Naive thymus-derived CD4-positive, alpha-beta T cell (primary cell): ENCODE measurements around the gene RAB27B. TPM values are rescaled to one million over a fixed set of nuclear protein-coding genes. Genes with fewer than 3 reads are reported as not detected.

Source experiments
- ATAC-seq: fragments of 150-1000 bp; cut with Tn5 transposase; 2 replicates; pipeline ENCODE4 v1.10.0; 2021; ENCODE audit warnings: mild to moderate bottlenecking, moderate library complexity
- CTCF ChIA-PET: fragments of 350-600 bp; sonication (Branson Sonifier 250); formaldehyde crosslinking; loops from one replicate; lab custom pipeline; 2021; ENCODE audit warnings: antibody characterized with exemption; lab: Charles Lee
- POLR2A ChIA-PET: fragments of 350-600 bp; sonication (Branson Sonifier 250); formaldehyde crosslinking; loops from one replicate; lab custom pipeline; 2021; ENCODE audit warnings: antibody characterized with exemption, inconsistent platforms; lab: Charles Lee
- DNase-seq, 9 donors: peaks; one replicate each; pipeline versions ENCODE4 v3.0.0 to v3.0.0-alpha.2; 2020 to 2022; ENCODE audit warnings: mixed read lengths in 1 of 9
- H3K27ac ChIP-seq: one replicate; pipeline ENCODE4 v1.7.0; 2013; ENCODE audit warnings: mild to moderate bottlenecking, low read depth, low read length, moderate library complexity
- H3K27me3 ChIP-seq, 2 donors: one replicate each; pipeline ENCODE4 v1.7.0; 2013; ENCODE audit warnings: low read length in 2 of 2, mild to moderate bottlenecking in 2 of 2, moderate library complexity in 2 of 2; ENCODE audit not compliant: control insufficient read depth in 2 of 2, insufficient read depth in 2 of 2
- H3K36me3 ChIP-seq, 3 experiments: 1 replicate in 2 of 3; 2 replicates in 1 of 3; pipeline ENCODE4 v1.7.0; 2013; ENCODE audit warnings: low read length in 3 of 3, mild to moderate bottlenecking in 3 of 3, moderate library complexity in 1 of 3; ENCODE audit not compliant: insufficient read depth in 3 of 3, control insufficient read depth in 2 of 3
- H3K4me1 ChIP-seq, 2 donors: one replicate each; pipeline ENCODE4 v1.7.0; 2013; ENCODE audit warnings: low read length in 2 of 2, mild to moderate bottlenecking in 2 of 2, moderate library complexity in 1 of 2; ENCODE audit not compliant: control insufficient read depth in 2 of 2, insufficient read depth in 2 of 2
- H3K4me3 ChIP-seq: 2 replicates; pipeline ENCODE4 v1.7.0; 2013; ENCODE audit warnings: mild to moderate bottlenecking, low read length
- H3K9me3 ChIP-seq, 3 experiments: 1 replicate in 2 of 3; 2 replicates in 1 of 3; pipeline ENCODE4 v1.7.0; 2013; ENCODE audit warnings: low read length in 3 of 3; ENCODE audit not compliant: control insufficient read depth in 2 of 3
- H3K27ac Mint-ChIP-seq, 9 donors: one replicate each; pipeline ENCODE4 v1.8.0; 2020 to 2022; ENCODE audit warnings: mixed read lengths in 9 of 9, mild to moderate bottlenecking in 8 of 9, moderate library complexity in 5 of 9, inconsistent platforms in 2 of 9
- H3K27me3 Mint-ChIP-seq, 5 donors: one replicate each; pipeline ENCODE4 v1.8.0; 2021 to 2022; ENCODE audit warnings: mixed read lengths in 5 of 5, mild to moderate bottlenecking in 1 of 5
- H3K36me3 Mint-ChIP-seq, 5 donors: one replicate each; pipeline ENCODE4 v1.8.0; 2020 to 2022; ENCODE audit warnings: mixed read lengths in 5 of 5, mild to moderate bottlenecking in 3 of 5, inconsistent platforms in 1 of 5
- H3K4me1 Mint-ChIP-seq, 7 donors: one replicate each; pipeline ENCODE4 v1.8.0; 2020 to 2022; ENCODE audit warnings: mixed read lengths in 7 of 7, mild to moderate bottlenecking in 3 of 7, inconsistent platforms in 1 of 7
- H3K4me3 Mint-ChIP-seq, 10 donors: one replicate each; pipeline ENCODE4 v1.8.0; 2020 to 2022; ENCODE audit warnings: mild to moderate bottlenecking in 10 of 10, mixed read lengths in 10 of 10, moderate library complexity in 6 of 10, inconsistent platforms in 2 of 10
- H3K9me3 Mint-ChIP-seq, 11 donors: one replicate each; pipeline ENCODE4 v1.8.0; 2020 to 2022; ENCODE audit warnings: mixed read lengths in 11 of 11, mild to moderate bottlenecking in 4 of 11, inconsistent platforms in 1 of 11, moderate library complexity in 1 of 11
- intact Hi-C, 2 donors: fragments of 100-400 bp; cut with micrococcal nuclease; formaldehyde crosslinking; loops; one replicate each; pipeline ENCODE4 v1.15.1; 2023
- polyA plus RNA-seq, 2 donors: library from polyadenylated mRNA; unstranded; fragments of 300-500 nt; fragmentation: Illumina TruSeq; gene quantifications; one replicate each; pipeline ENCODE4 v1.2.3, GENCODE V29; 2021
- total RNA-seq, 6 experiments: library from RNA in 5 of 6; stranded (reverse) in 5 of 6; gene quantifications; 1 replicate in 5 of 6; 2 replicates in 1 of 6; pipeline ENCODE4 v1.2.3 and lab custom pipeline; 2021 to 2026

RAB27B gene
- total and polyA plus RNA-seq, 7 experiments from 2014 or later: 0.77 to 6.4 (median 1.5) TPM

- no peak overlapping the region for H3K4me3 ChIP-seq
- Mint-ChIP-seq H3K9me3 (peaks cover 0 to 2% (median 0%) of the 10 kb centered on the region in 11 donors), H3K36me3 (no peaks in the 10 kb centered on the region), H3K27ac (peak overlapping the region in 1 of 9 donors; percentile 42), H3K4me3 (no peak overlapping the region), H3K4me1 (peaks cover 9 to 19% (median 17%) of the 10 kb centered on the region in 7 donors), H3K27me3 (peaks cover 0 to 41% (median 0%) of the 10 kb centered on the region in 5 donors)
- H3K27me3 ChIP-seq: no peaks in the 10 kb centered on the region
- H3K27ac ChIP-seq: no peak overlapping the region
- H3K36me3 ChIP-seq: no peaks in the 10 kb centered on the region
- ChIA-PET POLR2A (no interaction called here), CTCF (no interaction called here)
- no peaks in the 10 kb centered on the region for H3K9me3 ChIP-seq
- no peak for ATAC-seq
- intact Hi-C loops: loop anchor here (5.0 kb wide), 4 partner anchors 107 to 467 kb away; partner anchors contain the start of genes C18orf54 (in 1 of the 2) and STARD6 (in 1 of the 2)
- DNase-seq: no peak
- H3K4me1 ChIP-seq: no peaks in the 10 kb centered on the region
These were observed 3.5 kb upstream of the RAB27B start for GRCh38 chr18:54824761-54825160.

- H3K4me1 ChIP-seq: no peaks in the 10 kb centered on the region
- Mint-ChIP-seq H3K36me3 (no peaks in the 10 kb centered on the region), H3K4me1 (peaks cover 13 to 27% (median 21%) of the 10 kb centered on the region in 7 donors), H3K27ac (no peak overlapping the region), H3K9me3 (peaks cover 0 to 2% (median 0%) of the 10 kb centered on the region in 11 donors), H3K4me3 (no peak overlapping the region), H3K27me3 (peaks cover 0 to 41% (median 0%) of the 10 kb centered on the region in 5 donors)
- H3K9me3 ChIP-seq: no peaks in the 10 kb centered on the region
- H3K27ac ChIP-seq: no peak overlapping the region
- CTCF ChIA-PET: no interaction called here
- no peaks in the 10 kb centered on the region for H3K27me3 ChIP-seq
- no peak for ATAC-seq
- intact Hi-C loops: loop anchor here (5.0 kb wide), 4 partner anchors 108 to 468 kb away; partner anchors contain the start of genes C18orf54 (in 1 of the 2) and STARD6 (in 1 of the 2)
- H3K36me3 ChIP-seq: no peaks in the 10 kb centered on the region
- no peak overlapping the region for H3K4me3 ChIP-seq
- DNase-seq: no peak
- POLR2A ChIA-PET: no interaction called here
These were observed 2.5 kb upstream of the RAB27B start for GRCh38 chr18:54825601-54826344.

GRCh38 chr18:54828986-54829385 is 709 bp downstream of the RAB27B start:
- POLR2A ChIA-PET: no interaction called here
- Histone ChIP-seq H3K27ac (peak overlapping the region; percentile 63), H3K36me3 (no peaks in the 10 kb centered on the region), H3K9me3 (no peaks in the 10 kb centered on the region), H3K27me3 (no peaks in the 10 kb centered on the region), H3K4me1 (no peaks in the 10 kb centered on the region), H3K4me3 (peak overlapping the region; percentile 72)
- H3K27me3 Mint-ChIP-seq: peaks cover 0 to 32% (median 0%) of the 10 kb centered on the region in 5 donors
- intact Hi-C loops: loop anchor here (2.0 to 5.0 kb wide), 5 partner anchors 22 to 472 kb away; partner anchors contain the start of genes C18orf54 (in 1 of the 2) and STARD6 (in 1 of the 2)
- H3K9me3 Mint-ChIP-seq: peaks cover 3 to 11% (median 6%) of the 10 kb centered on the region in 11 donors
- peaks cover 17 to 49% (median 28%) of the 10 kb centered on the region in 7 donors for H3K4me1 Mint-ChIP-seq
- H3K27ac Mint-ChIP-seq: peak overlapping the region in 8 of 9 donors; percentile 60 to 83 (median 65)
- peak; percentile 39 for ATAC-seq
- DNase-seq: peak in 4 of 9 donors; percentile 6 to 11 (median 8)
- H3K4me3 Mint-ChIP-seq: peak overlapping the region; percentile 87 to 95 (median 92)
- H3K36me3 Mint-ChIP-seq: peaks cover 0 to 12% (median 8%) of the 10 kb centered on the region in 5 donors
- CTCF ChIA-PET: no interaction called here

GRCh38 chr18:54829856-54830255 is 1.6 kb downstream of the RAB27B start:
- Mint-ChIP-seq H3K9me3 (peaks cover 3 to 11% (median 6%) of the 10 kb centered on the region in 11 donors), H3K36me3 (peaks cover 0 to 12% (median 8%) of the 10 kb centered on the region in 5 donors), H3K4me3 (peak overlapping the region in 3 of 10 donors; percentile 13 to 48 (median 46)), H3K4me1 (peaks cover 17 to 55% (median 34%) of the 10 kb centered on the region in 7 donors), H3K27me3 (peaks cover 0 to 23% (median 0%) of the 10 kb centered on the region in 5 donors), H3K27ac (peak overlapping the region in 1 of 9 donors; percentile 54)
- POLR2A ChIA-PET: no interaction called here
- H3K27me3 ChIP-seq: no peaks in the 10 kb centered on the region
- CTCF ChIA-PET: no interaction called here
- intact Hi-C loops: loop anchor here (2.0 to 5.0 kb wide), 5 partner anchors 23 to 473 kb away; partner anchors contain the start of genes C18orf54 (in 1 of the 2) and STARD6 (in 1 of the 2)
- DNase-seq (no peak), ATAC-seq (no peak)
- no peak overlapping the region for H3K27ac ChIP-seq
- H3K4me3 ChIP-seq: no peak overlapping the region
- H3K4me1 ChIP-seq: no peaks in the 10 kb centered on the region
- H3K36me3 ChIP-seq: no peaks in the 10 kb centered on the region
- no peaks in the 10 kb centered on the region for H3K9me3 ChIP-seq

GRCh38 chr18:54830260-54830659 is 2.0 kb downstream of the RAB27B start:
- CTCF ChIA-PET: no interaction called here
- POLR2A ChIA-PET: no interaction called here
- Histone ChIP-seq H3K4me3 (no peak overlapping the region), H3K36me3 (no peaks in the 10 kb centered on the region), H3K27ac (no peak overlapping the region), H3K27me3 (no peaks in the 10 kb centered on the region), H3K9me3 (no peaks in the 10 kb centered on the region), H3K4me1 (no peaks in the 10 kb centered on the region)
- ATAC-seq: no peak
- Mint-ChIP-seq H3K36me3 (peaks cover 0 to 12% (median 8%) of the 10 kb centered on the region in 5 donors), H3K27ac (peak overlapping the region in 2 of 9 donors; percentile 0 to 54), H3K9me3 (peaks cover 3 to 11% (median 6%) of the 10 kb centered on the region in 11 donors), H3K4me3 (peak overlapping the region in 6 of 10 donors; percentile 4 to 48 (median 18)), H3K4me1 (peaks cover 18 to 56% (median 34%) of the 10 kb centered on the region in 7 donors), H3K27me3 (peaks cover 0 to 22% (median 0%) of the 10 kb centered on the region in 5 donors)
- intact Hi-C loops: no loop called here
- DNase-seq: no peak

- peaks cover 3 to 11% (median 6%) of the 10 kb centered on the region in 11 donors for H3K9me3 Mint-ChIP-seq
- intact Hi-C loops: no loop called here
- CTCF ChIA-PET: no interaction called here
- Histone ChIP-seq H3K9me3 (no peaks in the 10 kb centered on the region), H3K36me3 (no peaks in the 10 kb centered on the region), H3K4me3 (no peak overlapping the region), H3K27ac (no peak overlapping the region), H3K4me1 (peaks cover 0 to 5% of the 10 kb centered on the region in 2 donors), H3K27me3 (no peaks in the 10 kb centered on the region)
- peaks cover 24 to 62% (median 40%) of the 10 kb centered on the region in 7 donors for H3K4me1 Mint-ChIP-seq
- peaks cover 0 to 12% (median 8%) of the 10 kb centered on the region in 5 donors for H3K36me3 Mint-ChIP-seq
- H3K27ac Mint-ChIP-seq: peak overlapping the region in 2 of 9 donors; percentile 1 to 57
- DNase-seq (no peak), ATAC-seq (no peak)
- POLR2A ChIA-PET: no interaction called here
- H3K4me3 Mint-ChIP-seq: no peak overlapping the region
- H3K27me3 Mint-ChIP-seq: peaks cover 0 to 21% (median 0%) of the 10 kb centered on the region in 5 donors
These were observed 2.6 kb downstream of the RAB27B start for GRCh38 chr18:54830866-54831265.
